H1 (cell line): ENCODE measurements around the gene ZNF777. TPM values are rescaled to one million over a fixed set of nuclear protein-coding genes. Genes with fewer than 3 reads are reported as not detected.

Experiments
- CTCF ChIA-PET: fragments of 300-600 bp; sonication (Branson Sonifier 250); formaldehyde crosslinking; loops from one replicate; lab custom pipeline; 2021; ENCODE audit not compliant: partially characterized antibody; lab: Charles Lee
- POLR2A ChIA-PET: fragments of 300-600 bp; sonication (Branson Sonifier 250); formaldehyde crosslinking; loops from one replicate; lab custom pipeline; 2021; ENCODE audit warnings: inconsistent platforms; ENCODE audit not compliant: partially characterized antibody; lab: Charles Lee
- DNase-seq, 2 experiments: peaks; one replicate each; pipeline versions ENCODE4 v3.0.0 to v3.0.0-alpha.2; 2010 to 2022; ENCODE audit warnings: low spot score in 2 of 2, low read depth in 1 of 2, mixed read lengths in 1 of 2
- FAIRE-seq: peaks from 2 replicates; lab custom pipeline; 2011; peaks lifted over from hg19 to GRCh38; lab: Jason Lieb, UNC
- H2AFZ ChIP-seq: 2 replicates; pipeline ENCODE4 v1.8.1; 2012; ENCODE audit warnings: low read length, inconsistent platforms
- H2AK5ac ChIP-seq: 2 replicates; pipeline ENCODE4 v1.6.1; 2013; ENCODE audit warnings: low read depth, low read length
- H2BK120ac ChIP-seq: replicated peaks from 2 replicates; pipeline ENCODE3; 2013; ENCODE audit warnings: low read depth, low read length, inconsistent platforms
- H2BK12ac ChIP-seq: 2 replicates; pipeline ENCODE4 v1.6.1; 2013; ENCODE audit warnings: low read depth, low read length
- H2BK15ac ChIP-seq: 2 replicates; pipeline ENCODE4 v1.6.1; 2013; ENCODE audit warnings: low read length
- H2BK20ac ChIP-seq: 2 replicates; pipeline ENCODE4 v1.6.1; 2013; ENCODE audit warnings: low read length
- H2BK5ac ChIP-seq: 2 replicates; pipeline ENCODE4 v1.6.1; 2013; ENCODE audit warnings: low read depth, low read length
- H3K14ac ChIP-seq: 2 replicates; pipeline ENCODE4 v1.6.1; 2013; ENCODE audit warnings: inconsistent platforms; ENCODE audit not compliant: insufficient read length
- H3K18ac ChIP-seq: 2 replicates; pipeline ENCODE4 v1.6.1; 2013; ENCODE audit warnings: low read length; ENCODE audit errors: extremely low read depth
- H3K23ac ChIP-seq: 2 replicates; pipeline ENCODE4 v1.6.1; 2013; ENCODE audit warnings: inconsistent platforms; ENCODE audit not compliant: insufficient read length
- H3K23me2 ChIP-seq: 2 replicates; pipeline ENCODE4 v1.6.1; 2013; ENCODE audit warnings: low read depth, low read length
- H3K27ac ChIP-seq: 2 replicates; pipeline ENCODE4 v1.6.1; 2011; ENCODE audit warnings: low read depth, low read length, inconsistent platforms
- H3K27me3 ChIP-seq, 4 experiments: replicated peaks in 1 of 4; 1 replicate in 1 of 4; 2 replicates in 3 of 4; pipeline versions ENCODE4 v1.6.1 to v1.8.1; 2011 to 2013; ENCODE audit warnings: low read length in 3 of 4, mild to moderate bottlenecking in 3 of 4, inconsistent platforms in 2 of 4, mixed read lengths in 2 of 4, moderate library complexity in 1 of 4; ENCODE audit not compliant: control insufficient read depth in 3 of 4, insufficient read depth in 3 of 4; ENCODE audit errors: extremely low read depth in 1 of 4
- H3K36me3 ChIP-seq, 4 experiments: 2 replicates each; pipeline versions ENCODE4 v1.6.1 to v1.8.1; 2011 to 2013; ENCODE audit warnings: mild to moderate bottlenecking in 4 of 4, low read length in 3 of 4, moderate library complexity in 2 of 4, control low read depth in 1 of 4, inconsistent platforms in 1 of 4; ENCODE audit not compliant: insufficient read depth in 4 of 4, control insufficient read depth in 2 of 4
- H3K4ac ChIP-seq: replicated peaks from 2 replicates; pipeline ENCODE3; 2013; ENCODE audit warnings: low read length, low read depth, mixed read lengths, inconsistent platforms; ENCODE audit not compliant: insufficient read length
- H3K4me1 ChIP-seq, 4 experiments: replicated peaks in 1 of 4; 1 replicate in 1 of 4; 2 replicates in 3 of 4; pipeline versions ENCODE4 v1.6.1 to v1.8.1; 2011 to 2013; ENCODE audit warnings: low read length in 3 of 4, inconsistent platforms in 2 of 4, mixed read lengths in 1 of 4; ENCODE audit not compliant: insufficient read depth in 4 of 4, control insufficient read depth in 3 of 4
- H3K4me2 ChIP-seq, 2 experiments: 2 replicates each; pipeline versions ENCODE4 v1.6.1 to v1.8.1; 2011 to 2013; ENCODE audit warnings: low read depth in 2 of 2, low read length in 2 of 2, control low read depth in 1 of 2, inconsistent platforms in 1 of 2, mild to moderate bottlenecking in 1 of 2; ENCODE audit not compliant: insufficient read depth in 1 of 2
- H3K4me3 ChIP-seq, 4 experiments: fragments of 200-600, 300-600 bp in 1 of 4; sonication (generic), shearing (Covaris generic), sonication (Bioruptor Twin) in 1 of 4; 2 replicates each; pipeline versions ENCODE4 v1.5.1 to v1.8.1; 2011 to 2016; ENCODE audit warnings: low read length in 4 of 4, low read depth in 3 of 4, control low read depth in 2 of 4, inconsistent platforms in 2 of 4, mild to moderate bottlenecking in 2 of 4, mixed read lengths in 1 of 4, moderate library complexity in 1 of 4; ENCODE audit not compliant: insufficient read depth in 2 of 4; ENCODE audit errors: extremely low read depth in 1 of 4
- H3K56ac ChIP-seq: replicated peaks from 2 replicates; pipeline ENCODE3; 2013; ENCODE audit warnings: low read depth, mild to moderate bottlenecking, mixed read lengths, low read length, inconsistent platforms; ENCODE audit not compliant: insufficient read length
- H3K79me1 ChIP-seq: 2 replicates; pipeline ENCODE4 v1.6.1; 2013; ENCODE audit warnings: low read depth, low read length, control low read depth
- H3K79me2 ChIP-seq, 2 experiments: 2 replicates each; pipeline versions ENCODE4 v1.6.1 to v1.8.1; 2012 to 2013; ENCODE audit warnings: low read length in 2 of 2, mild to moderate bottlenecking in 2 of 2, inconsistent platforms in 1 of 2; ENCODE audit not compliant: insufficient read depth in 2 of 2, control insufficient read depth in 1 of 2
- H3K9ac ChIP-seq, 4 experiments: replicated peaks in 1 of 4; 1 replicate in 1 of 4; 2 replicates in 3 of 4; pipeline versions ENCODE4 v1.6.1 to v1.8.1; 2011 to 2013; ENCODE audit warnings: low read depth in 3 of 4, low read length in 3 of 4, control low read depth in 2 of 4, mild to moderate bottlenecking in 2 of 4, moderate library complexity in 2 of 4, inconsistent platforms in 1 of 4; ENCODE audit errors: extremely low read depth in 1 of 4
- H3K9me3 ChIP-seq, 2 experiments: 2 replicates each; pipeline versions ENCODE4 v1.6.1 to v1.8.1; 2012 to 2013; ENCODE audit warnings: mild to moderate bottlenecking in 2 of 2, moderate library complexity in 2 of 2, control low read depth in 1 of 2, inconsistent platforms in 1 of 2, low read depth in 1 of 2, low read length in 1 of 2, mixed read lengths in 1 of 2; ENCODE audit not compliant: insufficient read depth in 2 of 2
- H4K20me1 ChIP-seq, 2 experiments: replicated peaks in 1 of 2; 2 replicates each; pipeline versions ENCODE3 to v1.8.1; 2011 to 2013; ENCODE audit warnings: inconsistent platforms in 2 of 2, low read length in 2 of 2, mild to moderate bottlenecking in 1 of 2; ENCODE audit not compliant: insufficient read depth in 2 of 2, control insufficient read depth in 1 of 2
- H4K5ac ChIP-seq: 2 replicates; pipeline ENCODE4 v1.6.1; 2013; ENCODE audit warnings: low read length, low read depth, mixed read lengths, inconsistent platforms; ENCODE audit not compliant: insufficient read length
- H4K8ac ChIP-seq: 2 replicates; pipeline ENCODE4 v1.8.0; 2013; ENCODE audit warnings: mild to moderate bottlenecking, moderate library complexity, low read length, inconsistent platforms; ENCODE audit not compliant: insufficient read depth; ENCODE audit errors: extremely low read depth
- H4K91ac ChIP-seq: replicated peaks from 2 replicates; pipeline ENCODE3; 2013; ENCODE audit warnings: low read length, mixed read lengths, inconsistent platforms; ENCODE audit not compliant: insufficient read length
- BACH1 ChIP-seq: IDR thresholded peaks from 2 replicates; pipeline ENCODE4 v1.6.1; 2012; ENCODE audit warnings: low read length, improper control_type of control experiment
- CREB1 ChIP-seq: IDR thresholded peaks from 2 replicates; pipeline ENCODE4 v1.6.1; 2012; ENCODE audit warnings: inconsistent platforms
- HDAC2 ChIP-seq, 2 experiments: fragments of 300-600 bp in 1 of 2; sonication (generic) in 1 of 2; IDR thresholded peaks; 2 replicates each; pipeline ENCODE4 v1.6.1; 2011 to 2012; ENCODE audit warnings: low read depth in 2 of 2, low read length in 2 of 2, mild to moderate bottlenecking in 2 of 2, moderate library complexity in 2 of 2, borderline replicate concordance in 1 of 2, inconsistent platforms in 1 of 2
- MAX ChIP-seq: IDR thresholded peaks from 2 replicates; pipeline ENCODE4 v1.6.1; 2012; ENCODE audit warnings: inconsistent platforms
- NANOG ChIP-seq: IDR thresholded peaks from 2 replicates; pipeline ENCODE4 v1.6.1; 2011; ENCODE audit warnings: low read length, low read depth, mild to moderate bottlenecking, inconsistent platforms; ENCODE audit not compliant: insufficient read depth, poor library complexity, severe bottlenecking
- PHF8 ChIP-seq: fragments of 200-600 bp; sonication (generic); conservative IDR thresholded peaks from 2 replicates; pipeline ENCODE4 v1.7.1; 2012; ENCODE audit warnings: low read depth, mild to moderate bottlenecking, inconsistent platforms, low read length, moderate library complexity
- POU5F1 ChIP-seq: IDR thresholded peaks from 2 replicates; pipeline ENCODE4 v1.6.1; 2011; ENCODE audit warnings: low read depth, mild to moderate bottlenecking, low read length, moderate library complexity
- RAD21 ChIP-seq, 2 experiments: IDR thresholded peaks in 1 of 2; conservative IDR thresholded peaks in 1 of 2; 2 replicates each; pipeline ENCODE4 v1.6.1; 2011; ENCODE audit warnings: low read depth in 2 of 2, low read length in 2 of 2, improper control_type of control experiment in 1 of 2, inconsistent platforms in 1 of 2, mild to moderate bottlenecking in 1 of 2, moderate library complexity in 1 of 2
- TEAD4 ChIP-seq: IDR thresholded peaks from 2 replicates; pipeline ENCODE4 v1.6.1; 2012; ENCODE audit warnings: low read depth, low read length, inconsistent platforms, mixed read lengths
- USF2 ChIP-seq: IDR thresholded peaks from 2 replicates; pipeline ENCODE4 v1.6.1; 2011; ENCODE audit warnings: low read length, improper control_type of control experiment
- polyA plus RNA-seq, 7 experiments: library from polyadenylated mRNA; depleted of rRNA in 3 of 7; stranded (reverse) in 5 of 7; unstranded in 2 of 7; fragments of >200 nt in 5 of 7; fragments of 200-250 nt in 2 of 7; gene quantifications; 1 replicate in 5 of 7; 2 replicates in 1 of 7; 4 replicates in 1 of 7; pipeline versions ENCODE4 v1.2.1 to v1.2.3, GENCODE V29; 2011 to 2013; ENCODE audit warnings: missing spikeins in 2 of 7, mixed read lengths in 2 of 7
- total RNA-seq: library from RNA; stranded (reverse); fragmentation: NEBNext Ultra II Directional; extraction: Animal tissue kit (Norgen Biotek cat#: 25700); gene quantifications from 2 replicates; pipeline ENCODE4 v1.2.1, GENCODE V29; 2021

The ZNF777 gene
- total and polyA plus RNA-seq, 2 of the 8 experiments (the other 6 are each of a cell fraction or from before 2014, with no cell fraction given) = 8.0 to 10.1 TPM

GRCh38 chr7:149500201-149500600, 39.3 kb upstream of the ZNF777 start:
- Histone ChIP-seq H2BK12ac (no peak overlapping the region), H3K4ac (no peak overlapping the region), H3K27me3 (peaks cover 0 to 3% (median under 1%) of the 10 kb centered on the region in 4 experiments; a peak in 2 of 7 replicates), H3K56ac (no peak overlapping the region), H3K79me1 (no peaks in the 10 kb centered on the region; the same call in 1 of the 2 replicates), H2BK5ac (no peak overlapping the region), H3K4me2 (no peak overlapping the region), H4K8ac (no peak overlapping the region), H4K5ac (no peak overlapping the region), H2BK15ac (no peak overlapping the region), H3K9ac (no peak overlapping the region), H3K27ac (no peak overlapping the region), H3K36me3 (no peaks in the 10 kb centered on the region), H3K23me2 (0 out of 2 replicates have a peak, but pooled peaks cover 4% of the 10 kb centered on the region), H4K20me1 (peaks cover 0 to 3% of the 10 kb centered on the region in 2 experiments), H3K23ac (no peak overlapping the region), H3K14ac (no peak overlapping the region), H3K4me1 (no peaks in the 10 kb centered on the region; a peak in 2 of 7 replicates), H2AK5ac (no peak overlapping the region), H2BK120ac (no peak overlapping the region), H3K18ac (no peak overlapping the region), H3K9me3 (no peaks in the 10 kb centered on the region), H4K91ac (no peak overlapping the region), H3K79me2 (peaks cover 0 to 12% of the 10 kb centered on the region in 2 experiments; a peak in 2 of 4 replicates), H2BK20ac (no peak overlapping the region), H3K4me3 (no peak overlapping the region), H2AFZ (no peak overlapping the region)
- no peak for FAIRE-seq
- no peak for DNase-seq
- ChIA-PET CTCF (interaction anchor here (0.7 to 1.7 kb wide), 4 partner anchors 69 to 169 kb away, joined by 3 to 5 read pairs (median 4); no protein-coding TSS in a partner anchor), POLR2A (no interaction called here)
- no peak for TF ChIP-seq BACH1
- TF ChIP-seq PHF8 = no peak
- TF ChIP-seq MAX = no peak
- no peak for TF ChIP-seq USF2
- no peak for TF ChIP-seq NANOG
- no peak for TF ChIP-seq CREB1
- no peak for TF ChIP-seq HDAC2 (IDR thresholded peaks at IDR 0.05; ENCODE audit: borderline replicate concordance in 1 of 2, low read depth in 2 of 2, low read length in 2 of 2)
- TF ChIP-seq RAD21 (IDR thresholded peaks at IDR 0.05 in 1 of 2, conservative IDR thresholded peaks at IDR 0.05 in 1 of 2; ENCODE audit: low read depth in 2 of 2, low read length in 2 of 2) = no peak
- no peak for TF ChIP-seq TEAD4
- no peak for TF ChIP-seq POU5F1
